Heart right ventricle (tissue), 16 donors: Measurements from ENCODE around the gene OR10A7. TPM values are rescaled to one million over a fixed set of nuclear protein-coding genes. Genes with fewer than 3 reads are reported as not detected.
"Not testable (repeated sequence)": the region's sequence is repeated elsewhere in the genome, so short reads cannot be mapped to it uniquely, and the experiment has no call there.

Experiments used
- ATAC-seq, 8 donors: fragments of 200-7000 bp; cut with Tn5 transposase; one replicate each; pipeline ENCODE4 v1.9.1; 2020; ENCODE audit warnings: mild to moderate bottlenecking in 8 of 8, moderate library complexity in 8 of 8, moderate number of reproducible peaks in 1 of 8
- DNase-seq, 2 donors: peaks; one replicate each; pipeline ENCODE4 v3.0.0-alpha.2; 2020
- H3K27ac ChIP-seq, 10 donors: fragments of 200-600 bp; sonication (generic) in 2 of 10; one replicate each; pipeline versions ENCODE4 v1.5.0 to v1.8.0; 2020 to 2022; ENCODE audit warnings: mild to moderate bottlenecking in 3 of 10
- H3K27me3 ChIP-seq, 7 donors: fragments of 200-600 bp; one replicate each; pipeline ENCODE4 v1.8.0; 2021 to 2022; ENCODE audit warnings: mild to moderate bottlenecking in 2 of 7
- H3K36me3 ChIP-seq, 9 donors: fragments of 200-600 bp; sonication (generic) in 1 of 9; one replicate each; pipeline versions ENCODE4 v1.5.0 to v1.8.0; 2020 to 2022; ENCODE audit warnings: mild to moderate bottlenecking in 2 of 9
- H3K4me1 ChIP-seq, 9 donors: fragments of 200-600 bp; sonication (generic) in 1 of 9; one replicate each; pipeline versions ENCODE4 v1.5.0 to v1.8.0; 2020 to 2022; ENCODE audit warnings: mild to moderate bottlenecking in 4 of 9
- H3K4me3 ChIP-seq, 10 donors: fragments of 200-600 bp; sonication (generic) in 2 of 10; one replicate each; pipeline versions ENCODE4 v1.5.0 to v1.8.0; 2020 to 2022; ENCODE audit warnings: mild to moderate bottlenecking in 7 of 10, moderate library complexity in 2 of 10
- H3K9me3 ChIP-seq, 11 donors: fragments of 200-600 bp in 10 of 11; sonication (generic) in 2 of 11; one replicate each; pipeline versions ENCODE4 v1.5.0 to v1.8.0; 2013 to 2022; ENCODE audit warnings: mild to moderate bottlenecking in 2 of 11, control low read depth in 1 of 11, moderate library complexity in 1 of 11
- WGBS, 2 donors: extraction: QIAGEN DNeasy Blood & Tissue Kit; methylation state at CpG; one replicate each; pipeline ENCODE4 v1.1.7; 2013; ENCODE audit warnings: inconsistent platforms in 1 of 2; 5-methylcytosine and 5-hydroxymethylcytosine counted together
- intact Hi-C, 10 donors: fragments of 100-400 bp; cut with DNase I; formaldehyde crosslinking; loops; one replicate each; pipeline versions ENCODE4 v1.11.1 to v1.14.2; 2022
- long read RNA-seq, 3 donors: library from polyadenylated mRNA; unstranded; transcript quantifications; one replicate each; pipeline ENCODE4 v2.0.0, GENCODE V29; 2020 to 2021
- polyA plus RNA-seq, 2 donors: library from polyadenylated mRNA; stranded (reverse); fragments of 200-250 nt; gene quantifications; one replicate each; pipeline ENCODE4 v1.2.3, GENCODE V29; 2013
- total RNA-seq, 10 donors: library from RNA; stranded (reverse); fragmentation: NEBNext Ultra II Directional in 3 of 10; extraction: Animal tissue kit (Norgen Biotek cat#: 25700) in 3 of 10; gene quantifications; one replicate each; pipeline versions ENCODE4 v1.2.1 to v1.2.4, GENCODE V29; 2021 to 2023
- TF ChIP-seq, protein P1 (sequence below), 9 donors: fragments of 200-600 bp; sonication (generic) in 2 of 9; IDR thresholded peaks; one replicate each; pipeline versions ENCODE4 v1.5.0 to v1.8.0; 2021 to 2022; ENCODE audit warnings: antibody characterized with exemption in 9 of 9, mild to moderate bottlenecking in 5 of 9, moderate library complexity in 1 of 9
- donor health status: Arrhythmogenic right ventricular cardiomyopathy.
- donor health status: ischemic (EF 13 %, LVEDD 7.1; RV severe dilation, severe dysfunction).
- donor health status: healthy with polysubstance abuse.
- donor health status: DM: no; HTN: yes; CAD: no.
- donor health status: DM: no; HTN: no; CAD: no.
- donor health status: ischemic (EF 25% LVEDD 6.9; RV normal size, moderate dysfunction).
- donor health status: ischemic (EF 25% LVEDD 5.7; RV mildly dilated, moderate dysfunction).
- donor health status: healthy.
- donor health status: DM: yes; HTN: yes; CAD: no.
- donor health status: Ischemic cardiomyopathy.
- donor health status: ischemic (EF 35%, LVEDD 5.7; RV mildly dilated, moderate dysfunction).
- donor health status: nonischemic (EF 11% LVEDD 7.7; RV severe dilation, severe dysfunction).
- donor health status: DM: yes; HTN: yes; CAD: no.
- donor health status: PGD.
- donor health status: ischemic (EF 29% LVEDD 5.4; RV normal size, mild dysfunction).
- donor health status: nonischemic (EF 23%, LVEDD 6.1; RV moderate dilation, normal function).

Gene OR10A7, protein sequence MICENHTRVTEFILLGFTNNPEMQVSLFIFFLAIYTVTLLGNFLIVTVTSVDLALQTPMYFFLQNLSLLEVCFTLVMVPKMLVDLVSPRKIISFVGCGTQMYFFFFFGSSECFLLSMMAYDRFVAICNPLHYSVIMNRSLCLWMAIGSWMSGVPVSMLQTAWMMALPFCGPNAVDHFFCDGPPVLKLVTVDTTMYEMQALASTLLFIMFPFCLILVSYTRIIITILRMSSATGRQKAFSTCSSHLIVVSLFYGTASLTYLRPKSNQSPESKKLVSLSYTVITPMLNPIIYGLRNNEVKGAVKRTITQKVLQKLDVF
- total RNA-seq, result not detected
- not detected for polyA plus RNA-seq
- long read RNA-seq, donor 1, result 0 reads
- long read RNA-seq, donor 2, result 0 reads
- long read RNA-seq, donor 3, result 0 reads

DNA sequence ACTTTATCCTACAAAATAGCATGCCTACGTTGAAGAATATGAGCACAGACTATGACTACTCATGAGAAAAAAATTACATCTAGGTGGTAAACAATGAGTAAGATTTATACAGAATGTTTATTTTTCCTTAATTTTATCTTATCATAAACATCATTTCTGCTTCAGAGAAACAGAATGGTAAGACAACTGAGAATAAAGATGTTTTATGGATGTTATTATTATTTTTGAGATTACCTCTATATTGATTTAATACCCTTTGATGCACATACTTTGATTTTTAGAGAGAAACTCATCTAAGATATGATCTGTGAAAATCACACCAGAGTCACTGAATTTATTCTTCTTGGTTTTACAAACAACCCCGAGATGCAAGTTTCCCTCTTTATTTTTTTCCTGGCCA, at the start of gene OR10A7:
Gene OR10A7 (plus strand): TSS at position 301 of the 400 bp plus-strand sequence. CDS start 0 bp downstream, at position 301.
- intact Hi-C loops, result no loop called here
- H3K27ac ChIP-seq, result no peak within 1 kb of the TSS
- DNase-seq, result no peak
- no peak within 1 kb of the TSS for H3K4me3 ChIP-seq
- no peaks in the 10 kb centered on the region for H3K9me3 ChIP-seq
- no peaks in the 10 kb centered on the region for H3K36me3 ChIP-seq
- H3K27me3 ChIP-seq, result no peaks in the 10 kb centered on the region
- no peaks in the 10 kb centered on the region for H3K4me1 ChIP-seq
- 81% methylated on average over 2 of the region's 2 CpGs for WGBS, 2 donors
- no peak for ATAC-seq
- TF ChIP-seq, protein P1, sequence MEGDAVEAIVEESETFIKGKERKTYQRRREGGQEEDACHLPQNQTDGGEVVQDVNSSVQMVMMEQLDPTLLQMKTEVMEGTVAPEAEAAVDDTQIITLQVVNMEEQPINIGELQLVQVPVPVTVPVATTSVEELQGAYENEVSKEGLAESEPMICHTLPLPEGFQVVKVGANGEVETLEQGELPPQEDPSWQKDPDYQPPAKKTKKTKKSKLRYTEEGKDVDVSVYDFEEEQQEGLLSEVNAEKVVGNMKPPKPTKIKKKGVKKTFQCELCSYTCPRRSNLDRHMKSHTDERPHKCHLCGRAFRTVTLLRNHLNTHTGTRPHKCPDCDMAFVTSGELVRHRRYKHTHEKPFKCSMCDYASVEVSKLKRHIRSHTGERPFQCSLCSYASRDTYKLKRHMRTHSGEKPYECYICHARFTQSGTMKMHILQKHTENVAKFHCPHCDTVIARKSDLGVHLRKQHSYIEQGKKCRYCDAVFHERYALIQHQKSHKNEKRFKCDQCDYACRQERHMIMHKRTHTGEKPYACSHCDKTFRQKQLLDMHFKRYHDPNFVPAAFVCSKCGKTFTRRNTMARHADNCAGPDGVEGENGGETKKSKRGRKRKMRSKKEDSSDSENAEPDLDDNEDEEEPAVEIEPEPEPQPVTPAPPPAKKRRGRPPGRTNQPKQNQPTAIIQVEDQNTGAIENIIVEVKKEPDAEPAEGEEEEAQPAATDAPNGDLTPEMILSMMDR (IDR thresholded peaks at IDR 0.05), result no peak

DNA sequence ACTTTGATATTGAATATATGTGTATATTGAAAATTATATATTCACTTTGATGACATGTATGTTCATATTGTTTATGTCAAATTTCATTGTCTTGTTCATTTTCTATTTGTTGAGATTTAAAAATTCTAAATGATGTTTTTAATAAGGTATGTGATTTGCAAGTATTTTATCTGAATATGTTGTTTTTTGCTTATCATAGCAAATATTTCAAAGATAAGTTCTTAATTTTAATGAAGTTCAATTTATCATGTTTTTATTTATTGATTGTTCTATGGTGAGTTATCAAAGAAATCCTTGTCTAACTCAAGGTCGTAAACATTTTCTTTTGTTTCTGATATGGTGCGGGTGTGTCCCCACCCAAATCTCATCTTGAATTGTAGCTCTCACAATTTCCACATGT, 49.4 kb upstream of the OR10A7 start:
- ATAC-seq, result no peak
- 90 to 91% methylated on average over 2 of the region's 2 CpGs for WGBS, 2 donors
- no peaks in the 10 kb centered on the region for H3K9me3 ChIP-seq
- H3K27ac ChIP-seq, result no peak overlapping the region
- H3K36me3 ChIP-seq, result no peaks in the 10 kb centered on the region
- no peaks in the 10 kb centered on the region for H3K4me1 ChIP-seq
- no peak overlapping the region for H3K4me3 ChIP-seq
- intact Hi-C loops, result no loop called here
- TF ChIP-seq, protein P1 (IDR thresholded peaks at IDR 0.05), result no peak
- DNase-seq, result no peak
- no peaks in the 10 kb centered on the region for H3K27me3 ChIP-seq

DNA sequence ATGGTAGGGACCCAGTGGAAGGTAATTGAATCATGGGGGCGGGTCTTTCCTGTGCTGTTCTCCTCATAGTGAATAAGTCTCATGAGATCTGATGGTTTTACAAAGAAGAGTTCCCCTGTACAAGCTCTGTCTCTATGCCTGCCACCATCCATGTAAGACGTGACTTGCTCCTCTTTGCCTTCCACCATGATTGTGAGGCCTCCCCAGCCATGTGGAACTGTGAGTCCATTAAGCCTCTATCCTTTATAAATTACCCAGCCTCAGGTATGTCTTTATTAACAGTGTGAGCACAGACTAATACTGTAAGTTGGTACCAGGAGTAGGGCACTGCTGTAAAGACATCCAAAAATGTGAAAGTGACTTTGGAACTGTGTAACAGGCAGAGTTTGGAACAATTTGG, 49.0 kb upstream of the OR10A7 start:
- 53 to 72% methylated on average over 2 of the region's 2 CpGs for WGBS, 2 donors
- H3K27ac ChIP-seq, H3K27me3 ChIP-seq, H3K4me3 ChIP-seq, intact Hi-C loops, ATAC-seq, H3K4me1 ChIP-seq, H3K36me3 ChIP-seq, DNase-seq, H3K9me3 ChIP-seq: not testable (repeated sequence)

DNA sequence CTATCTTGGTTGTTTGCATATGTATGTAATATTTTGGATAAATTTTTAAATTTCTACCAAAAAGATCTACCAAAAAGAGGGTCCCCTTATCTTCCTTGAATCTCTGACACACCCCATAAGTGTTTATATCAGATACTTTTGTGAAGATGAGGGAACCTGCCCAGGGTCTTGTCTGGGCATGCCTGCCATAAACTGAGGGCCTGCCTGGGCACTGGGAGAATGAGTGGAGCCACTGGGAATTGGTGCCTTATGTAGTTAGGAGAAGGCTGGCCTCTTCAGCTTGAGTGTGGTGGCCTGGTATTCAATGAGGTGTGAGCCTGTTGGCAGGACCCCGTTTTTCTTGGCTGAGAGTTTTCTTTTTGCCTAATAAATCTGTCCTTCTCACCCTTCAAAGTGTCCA, 48.1 kb upstream of the OR10A7 start:
- no peaks in the 10 kb centered on the region for H3K36me3 ChIP-seq
- DNase-seq, result no peak
- no peaks in the 10 kb centered on the region for H3K27me3 ChIP-seq
- no peak overlapping the region for H3K4me3 ChIP-seq
- no peaks in the 10 kb centered on the region for H3K9me3 ChIP-seq
- no peaks in the 10 kb centered on the region for H3K4me1 ChIP-seq
- 31 to 32% methylated on average over 1 of the region's 1 CpG for WGBS, 2 donors
- no peak for ATAC-seq
- TF ChIP-seq, protein P1 (IDR thresholded peaks at IDR 0.05), result no peak
- intact Hi-C loops, result no loop called here
- no peak overlapping the region for H3K27ac ChIP-seq

DNA sequence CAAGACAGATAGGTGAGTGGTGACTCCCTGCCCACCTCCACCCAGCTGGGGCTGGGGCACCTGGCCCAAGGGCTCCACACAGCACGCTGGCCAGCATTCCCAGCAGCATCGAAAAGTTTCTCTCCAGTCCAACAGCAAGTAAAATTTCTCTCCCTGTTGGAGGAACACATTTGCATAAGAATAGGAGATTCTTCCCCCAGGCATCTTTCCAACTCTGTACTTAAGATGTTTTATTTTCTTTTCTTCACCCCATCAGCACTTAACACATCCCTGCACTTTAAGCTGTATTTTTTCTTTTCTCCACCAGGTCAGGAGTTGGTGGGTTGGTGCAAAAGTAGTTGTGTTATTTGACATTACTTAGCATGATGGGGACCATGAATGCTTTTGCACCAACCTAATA, 47.4 kb upstream of the OR10A7 start:
- Histone ChIP-seq H3K27me3 (peaks cover 0 to under 1% (median 0%) of the 10 kb centered on the region in 7 donors), H3K9me3 (no peaks in the 10 kb centered on the region), H3K4me3 (no peak overlapping the region), H3K36me3 (no peaks in the 10 kb centered on the region), H3K4me1 (no peaks in the 10 kb centered on the region), H3K27ac (no peak overlapping the region)
- DNase-seq, result no peak
- 67 to 91% methylated on average over 2 of the region's 2 CpGs for WGBS, 2 donors
- intact Hi-C loops, result no loop called here
- ATAC-seq, result no peak
- TF ChIP-seq, protein P1 (IDR thresholded peaks at IDR 0.05), result no peak
